GM10248 (cell line): Measurements from ENCODE around the gene LETM1.

ENCODE experiments used
- CTCF ChIA-PET: fragments of 300-600 bp; sonication (Branson Sonifier 250); formaldehyde crosslinking; extraction: SDS; loops from one replicate; lab custom pipeline; 2021; ENCODE audit warnings: antibody characterized with exemption; lab: Yijun Ruan, JAX
- POLR2A ChIA-PET: fragments of 350-650 bp; sonication (Branson Sonifier 250); formaldehyde crosslinking; extraction: SDS; loops from one replicate; lab custom pipeline; 2020; ENCODE audit warnings: antibody characterized with exemption; lab: Yijun Ruan, JAX
- DNase-seq: peaks from one replicate; pipeline ENCODE4 v3.0.0; 2012; ENCODE audit errors: extremely low spot score
- TF ChIP-seq, protein P1 (sequence below): IDR thresholded peaks from 2 replicates; pipeline ENCODE4 v1.5.1; 2012; ENCODE audit warnings: mild to moderate bottlenecking, low read depth; ENCODE audit errors: extremely low read depth, missing control alignments, control extremely low read depth

LETM1 gene

GRCh38 chr4:1826531-1827350 is 29.2 kb downstream of the LETM1 start:
- ChIA-PET POLR2A (no interaction called here), CTCF (interaction anchor here (1.1 to 1.7 kb wide), 2 partner anchors 17 to 82 kb away, joined by 3 to 8 read pairs; no protein-coding TSS in a partner anchor)

GRCh38 chr4:1825326-1825725 is 30.6 kb downstream of the LETM1 start:
- TF ChIP-seq, protein P1, sequence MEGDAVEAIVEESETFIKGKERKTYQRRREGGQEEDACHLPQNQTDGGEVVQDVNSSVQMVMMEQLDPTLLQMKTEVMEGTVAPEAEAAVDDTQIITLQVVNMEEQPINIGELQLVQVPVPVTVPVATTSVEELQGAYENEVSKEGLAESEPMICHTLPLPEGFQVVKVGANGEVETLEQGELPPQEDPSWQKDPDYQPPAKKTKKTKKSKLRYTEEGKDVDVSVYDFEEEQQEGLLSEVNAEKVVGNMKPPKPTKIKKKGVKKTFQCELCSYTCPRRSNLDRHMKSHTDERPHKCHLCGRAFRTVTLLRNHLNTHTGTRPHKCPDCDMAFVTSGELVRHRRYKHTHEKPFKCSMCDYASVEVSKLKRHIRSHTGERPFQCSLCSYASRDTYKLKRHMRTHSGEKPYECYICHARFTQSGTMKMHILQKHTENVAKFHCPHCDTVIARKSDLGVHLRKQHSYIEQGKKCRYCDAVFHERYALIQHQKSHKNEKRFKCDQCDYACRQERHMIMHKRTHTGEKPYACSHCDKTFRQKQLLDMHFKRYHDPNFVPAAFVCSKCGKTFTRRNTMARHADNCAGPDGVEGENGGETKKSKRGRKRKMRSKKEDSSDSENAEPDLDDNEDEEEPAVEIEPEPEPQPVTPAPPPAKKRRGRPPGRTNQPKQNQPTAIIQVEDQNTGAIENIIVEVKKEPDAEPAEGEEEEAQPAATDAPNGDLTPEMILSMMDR = no peak
- CTCF ChIA-PET = interaction anchor here (1.1 kb wide), 1 partner anchor 83 kb away, joined by 3 read pairs; no protein-coding TSS in a partner anchor
- no peak for DNase-seq
- POLR2A ChIA-PET = no interaction called here

More at GRCh38 chr4:1826531-1827350, 29.2 kb downstream of the LETM1 start:
- DNase-seq = no peak
- TF ChIP-seq, protein P1 = no peak

- no peak for DNase-seq
- TF ChIP-seq, protein P1 = no peak
- ChIA-PET POLR2A (no interaction called here), CTCF (no interaction called here)
These were observed 31.2 kb downstream of the LETM1 start for GRCh38 chr4:1824746-1825145.

GRCh38 chr4:1823545-1823932 is 32.4 kb downstream of the LETM1 start:
- POLR2A ChIA-PET = no interaction called here
- no peak for DNase-seq
- TF ChIP-seq, protein P1 = no peak
- CTCF ChIA-PET = no interaction called here

DNA sequence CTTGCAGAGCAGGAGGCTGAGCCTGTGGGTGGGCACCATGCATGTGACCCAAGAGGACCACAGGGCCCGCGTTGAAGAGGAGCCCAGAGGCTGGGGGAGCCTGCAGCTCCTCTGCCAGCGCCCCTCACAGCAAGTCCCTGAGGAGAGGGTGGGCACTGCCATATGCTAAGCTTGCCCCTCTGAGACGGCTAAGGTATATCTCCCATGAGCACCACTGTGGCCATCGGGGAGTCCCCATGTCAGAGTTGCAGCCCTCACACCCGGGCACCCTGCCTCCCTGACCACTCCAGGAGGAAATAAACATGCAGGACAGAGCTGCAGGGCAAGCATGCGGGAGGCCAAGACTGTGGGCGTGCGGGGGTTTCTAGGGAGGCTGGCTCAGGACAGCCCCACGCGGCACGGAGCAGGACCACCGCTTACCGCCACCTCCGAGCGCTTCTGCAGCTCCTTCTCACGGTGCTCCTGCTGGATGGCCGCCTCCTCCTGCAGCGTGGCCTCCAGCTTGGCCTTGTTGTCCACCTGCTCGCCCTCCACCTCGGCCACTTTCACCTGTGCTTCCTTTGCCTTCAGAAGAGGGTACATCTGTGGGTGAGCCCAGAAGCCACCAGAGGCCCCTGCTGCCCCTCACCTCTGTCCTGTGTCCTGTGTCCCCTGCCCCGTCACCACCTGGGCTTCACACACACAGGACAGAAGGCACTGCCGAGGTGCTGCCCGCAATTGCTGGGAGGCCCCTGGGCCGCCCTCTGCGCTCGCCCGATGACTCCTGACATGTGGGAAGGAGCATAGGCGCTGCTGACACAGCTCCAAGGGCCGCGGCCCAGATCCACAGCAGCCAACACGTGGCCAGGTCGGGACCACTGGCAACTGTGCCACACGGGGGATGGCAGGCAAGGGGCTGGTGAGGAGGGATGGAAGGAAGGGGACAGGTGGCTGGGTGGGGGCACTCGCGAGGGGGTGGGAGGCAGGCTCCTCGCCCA is 33.1 kb downstream of the LETM1 start:
- DNase-seq = no peak
- POLR2A ChIA-PET = interaction anchor here (0.5 kb wide), 1 partner anchor 10 kb away, joined by 7 read pairs; no protein-coding TSS in a partner anchor
- TF ChIP-seq, protein P1 = no peak
- CTCF ChIA-PET = interaction anchor here (1.4 kb wide), 2 partner anchors 12 to 76 kb away, joined by 3 to 5 read pairs; no protein-coding TSS in a partner anchor
